NOMO-1 treated with dmso at 0.1 percent for 144 hours (cell line): ENCODE results near the gene CCDC171.
"Not testable (repeated sequence)": the region's sequence is repeated elsewhere in the genome, so short reads cannot be mapped to it uniquely, and the experiment has no call there.

Experiments
- DNase-seq: peaks from one replicate; lab custom pipeline; 2025; ENCODE audit not compliant: unreplicated experiment; lab: John Stamatoyannopoulos, UW

The CCDC171 gene

GRCh38 chr9:15693701-15694100, 140.9 kb downstream of the CCDC171 start:
- DNase-seq = no peak

- no peak for DNase-seq
Observed at GRCh38 chr9:15696979-15697378, 144.1 kb downstream of the CCDC171 start.

- DNase-seq = no peak
Observed at GRCh38 chr9:15697446-15697851, 144.6 kb downstream of the CCDC171 start.

GRCh38 chr9:15699876-15700559, 147.2 kb downstream of the CCDC171 start:
- DNase-seq = not testable (repeated sequence)

- DNase-seq = no peak
Observed at GRCh38 chr9:15707000-15707399, 154.2 kb downstream of the CCDC171 start.

GRCh38 chr9:15711531-15711930, 158.7 kb downstream of the CCDC171 start:
- DNase-seq = no peak

- DNase-seq = no peak
Observed at GRCh38 chr9:15711931-15712330, 159.1 kb downstream of the CCDC171 start.

GRCh38 chr9:15714746-15715145, 161.9 kb downstream of the CCDC171 start:
- no peak for DNase-seq

- no peak for DNase-seq
Observed at GRCh38 chr9:15717290-15717967, 164.6 kb downstream of the CCDC171 start.

GRCh38 chr9:15718423-15718822, 165.6 kb downstream of the CCDC171 start:
- no peak for DNase-seq

GRCh38 chr9:15720861-15721260, 168.0 kb downstream of the CCDC171 start:
- no peak for DNase-seq

- DNase-seq = no peak
Observed at GRCh38 chr9:15722888-15723287, 170.0 kb downstream of the CCDC171 start.

GRCh38 chr9:15724016-15724415, 171.2 kb downstream of the CCDC171 start:
- no peak for DNase-seq

- no peak for DNase-seq
Observed at GRCh38 chr9:15724612-15725011, 171.8 kb downstream of the CCDC171 start.

GRCh38 chr9:15725953-15726352, 173.1 kb downstream of the CCDC171 start:
- DNase-seq = no peak

- no peak for DNase-seq
Observed at GRCh38 chr9:15729507-15729906, 176.7 kb downstream of the CCDC171 start.

- no peak for DNase-seq
Observed at GRCh38 chr9:15735083-15735857, 182.4 kb downstream of the CCDC171 start.

- no peak for DNase-seq
Observed at GRCh38 chr9:15736569-15736968, 183.7 kb downstream of the CCDC171 start.

- no peak for DNase-seq
Observed at GRCh38 chr9:15738011-15738410, 185.2 kb downstream of the CCDC171 start.

GRCh38 chr9:15741015-15741414, 188.2 kb downstream of the CCDC171 start:
- no peak for DNase-seq

GRCh38 chr9:15743512-15743911, 190.7 kb downstream of the CCDC171 start:
- DNase-seq = no peak

GRCh38 chr9:15744196-15744595, 191.4 kb downstream of the CCDC171 start:
- DNase-seq = no peak
